HCT116 (cell line): ENCODE results near the gene CEP57. TPM values are rescaled to one million over a fixed set of nuclear protein-coding genes. Genes with fewer than 3 reads are reported as not detected.

Source experiments
- ATAC-seq: fragments of 200-7000 bp; cut with Tn5 transposase; 2 replicates; pipeline ENCODE4 v1.9.1; 2020; ENCODE audit warnings: mild to moderate bottlenecking, moderate library complexity
- BruUV-seq: library from RNA; stranded (reverse); fragments of 400-500 nt; replicated peaks from 2 replicates; lab custom pipeline; 2021; lab: Mats Ljungman, UMichigan
- CTCF ChIA-PET: fragments of 300-600 bp; sonication (Branson Sonifier 250); formaldehyde crosslinking; loops from one replicate; lab custom pipeline; 2021; ENCODE audit warnings: antibody characterized with exemption; lab: Charles Lee
- POLR2A ChIA-PET: fragments of 300-600, 350-600 bp; sonication (Branson Sonifier 250); formaldehyde crosslinking; loops from one replicate; lab custom pipeline; 2021; ENCODE audit warnings: antibody characterized with exemption; lab: Charles Lee
- RAD21 ChIA-PET, 2 experiments: fragments of 300-600 bp; sonication (Branson Sonifier 250); formaldehyde crosslinking; loops; one replicate each; lab custom pipeline; 2023; ENCODE audit warnings: low total read pairs in 2 of 2; ENCODE audit not compliant: uncharacterized antibody in 2 of 2, unreplicated experiment in 2 of 2, low non-redundant PET in 1 of 2; lab: Charles Lee
- DNase-seq: peaks from one replicate; pipeline ENCODE4 v3.0.0-alpha.2; 2010; ENCODE audit warnings: low read depth, low spot score
- H2AFZ ChIP-seq: fragments of 200-600 bp; shearing (Covaris generic), sonication (generic); 2 replicates; pipeline ENCODE4 v1.6.1; 2017; ENCODE audit warnings: low read depth, mixed run types, mixed read lengths, antibody characterized with exemption, low read length; ENCODE audit not compliant: poor library complexity, severe bottlenecking
- H3K27ac ChIP-seq: 2 replicates; pipeline ENCODE4 v1.5.1; 2012; ENCODE audit warnings: low read depth, low read length
- H3K27me3 ChIP-seq: fragments of 200-600 bp; sonication (generic); 2 replicates; pipeline ENCODE4 v1.6.1; 2016; ENCODE audit warnings: mixed run types, low read length, mixed read lengths; ENCODE audit not compliant: insufficient read depth
- H3K36me3 ChIP-seq, 2 experiments: fragments of 200-500 bp in 1 of 2; fragments of 200-600 bp in 1 of 2; sonication (Bioruptor generic) in 1 of 2; sonication (generic) in 1 of 2; 2 replicates each; pipeline versions ENCODE4 v1.5.1 to v1.6.1; 2014 to 2016; ENCODE audit warnings: low read length in 2 of 2, inconsistent platforms in 1 of 2, mixed read lengths in 1 of 2, mixed run types in 1 of 2; ENCODE audit not compliant: insufficient read depth in 2 of 2, control insufficient read depth in 1 of 2
- H3K4me1 ChIP-seq, 2 experiments: fragments of 200-600 bp in 1 of 2; sonication (generic) in 1 of 2; 2 replicates each; pipeline versions ENCODE4 v1.5.1 to v1.6.1; 2012 to 2017; ENCODE audit warnings: low read length in 2 of 2, inconsistent platforms in 1 of 2, mild to moderate bottlenecking in 1 of 2, mixed read lengths in 1 of 2, mixed run types in 1 of 2, moderate library complexity in 1 of 2; ENCODE audit not compliant: insufficient read depth in 2 of 2, control insufficient read depth in 1 of 2
- H3K4me2 ChIP-seq: fragments of 200-600 bp; sonication (generic); 2 replicates; pipeline ENCODE4 v1.6.1; 2017; ENCODE audit warnings: mixed run types, low read length, mixed read lengths
- H3K4me3 ChIP-seq, 2 experiments: fragments of 200-600 bp in 1 of 2; sonication (generic) in 1 of 2; replicated peaks in 1 of 2; 2 replicates each; pipeline ENCODE4 v1.5.1; 2011 to 2016; ENCODE audit warnings: low read length in 2 of 2, control low read depth in 1 of 2, low read depth in 1 of 2, mild to moderate bottlenecking in 1 of 2, mixed read lengths in 1 of 2, mixed run types in 1 of 2
- H3K79me2 ChIP-seq: fragments of 200-600 bp; sonication (generic); 2 replicates; pipeline ENCODE4 v1.6.1; 2017; ENCODE audit warnings: mild to moderate bottlenecking, mixed run types, low read length, moderate library complexity, mixed read lengths; ENCODE audit not compliant: insufficient read depth
- H3K9ac ChIP-seq: fragments of 200-600 bp; sonication (generic); 2 replicates; pipeline ENCODE4 v1.6.1; 2016; ENCODE audit warnings: low read length, mixed read lengths
- H3K9me2 ChIP-seq: fragments of 200-600 bp; sonication (generic), shearing (Covaris generic); 2 replicates; pipeline ENCODE4 v1.6.1; 2017; ENCODE audit warnings: mixed run types, mild to moderate bottlenecking, moderate library complexity; ENCODE audit not compliant: insufficient read depth
- H3K9me3 ChIP-seq, 2 experiments: fragments of 200-500 bp in 1 of 2; fragments of 200-600 bp in 1 of 2; sonication (Bioruptor generic) in 1 of 2; sonication (generic) in 1 of 2; 2 replicates each; pipeline ENCODE4 v1.6.1; 2014 to 2017; ENCODE audit warnings: low read length in 2 of 2, mixed read lengths in 2 of 2, inconsistent platforms in 1 of 2, low read depth in 1 of 2, mild to moderate bottlenecking in 1 of 2, mixed run types in 1 of 2, moderate library complexity in 1 of 2; ENCODE audit not compliant: control insufficient read depth in 1 of 2, insufficient read depth in 1 of 2
- H4K20me1 ChIP-seq: fragments of 200-600 bp; sonication (generic), shearing (Covaris generic); 2 replicates; pipeline ENCODE4 v1.6.1; 2017; ENCODE audit warnings: mixed run types, mild to moderate bottlenecking, moderate library complexity; ENCODE audit not compliant: insufficient read depth
- CEBPB ChIP-seq: IDR thresholded peaks from 2 replicates; pipeline ENCODE4 v1.6.1; 2012; ENCODE audit warnings: low read depth
- EGR1 ChIP-seq: IDR thresholded peaks from 2 replicates; pipeline ENCODE4 v1.6.1; 2012; ENCODE audit warnings: low read depth
- EZH2 ChIP-seq: fragments of 200-600 bp; sonication (generic); IDR thresholded peaks from 2 replicates; pipeline ENCODE4 v1.6.1; 2017; ENCODE audit warnings: antibody characterized with exemption, mixed run types
- JUND ChIP-seq: IDR thresholded peaks from 2 replicates; pipeline ENCODE4 v1.6.1; 2012
- POLR2AphosphoS5 ChIP-seq: IDR thresholded peaks from 2 replicates; pipeline ENCODE4 v1.6.1; 2011; ENCODE audit warnings: mild to moderate bottlenecking, low read depth, low read length, moderate library complexity
- RAD21 ChIP-seq: IDR thresholded peaks from 2 replicates; pipeline ENCODE4 v1.6.1; 2012; ENCODE audit warnings: low read depth, mild to moderate bottlenecking
- SIN3A ChIP-seq: IDR thresholded peaks from 2 replicates; pipeline ENCODE4 v1.6.1; 2012; ENCODE audit warnings: low read depth
- SRF ChIP-seq: IDR thresholded peaks from 2 replicates; pipeline ENCODE4 v1.6.1; 2012; ENCODE audit warnings: low read depth
- TCF7L2 ChIP-seq: IDR thresholded peaks from 2 replicates; pipeline ENCODE4 v1.7.0; 2011; ENCODE audit warnings: borderline replicate concordance, inconsistent platforms; ENCODE audit not compliant: insufficient read depth, insufficient read length; ENCODE audit errors: extremely low read depth
- ZFX ChIP-seq: fragments of 450-650 bp; IDR thresholded peaks from 2 replicates; pipeline ENCODE4 v1.6.1; 2017
- intact Hi-C: fragments of 100-400 bp; cut with micrococcal nuclease; formaldehyde crosslinking; loops from 2 replicates; pipeline ENCODE4 v1.10.0; 2022
- total RNA-seq: library from RNA; stranded (reverse); gene quantifications from one replicate; pipeline ENCODE4 v1.2.1, GENCODE V29; 2021; ENCODE audit not compliant: unreplicated experiment
- TF ChIP-seq, protein P1 (sequence below), 3 experiments: fragments of 200-600 bp in 1 of 3; sonication (generic) in 1 of 3; IDR thresholded peaks in 2 of 3; conservative IDR thresholded peaks in 1 of 3; 2 replicates each; pipeline ENCODE4 v1.5.1; 2012 to 2017; ENCODE audit warnings: low read depth in 2 of 3, low read length in 2 of 3, antibody characterized with exemption in 1 of 3, borderline replicate concordance in 1 of 3, control low read depth in 1 of 3, mild to moderate bottlenecking in 1 of 3, mixed read lengths in 1 of 3, mixed run types in 1 of 3, moderate library complexity in 1 of 3; ENCODE audit not compliant: insufficient read depth in 1 of 3
- TF ChIP-seq, protein P2 (sequence below): IDR thresholded peaks from 2 replicates; pipeline ENCODE4 v1.6.1; 2012; ENCODE audit warnings: low read depth

The CEP57 gene
- total RNA-seq, 1 experiment from 2014 or later = 43.3 TPM

DNA sequence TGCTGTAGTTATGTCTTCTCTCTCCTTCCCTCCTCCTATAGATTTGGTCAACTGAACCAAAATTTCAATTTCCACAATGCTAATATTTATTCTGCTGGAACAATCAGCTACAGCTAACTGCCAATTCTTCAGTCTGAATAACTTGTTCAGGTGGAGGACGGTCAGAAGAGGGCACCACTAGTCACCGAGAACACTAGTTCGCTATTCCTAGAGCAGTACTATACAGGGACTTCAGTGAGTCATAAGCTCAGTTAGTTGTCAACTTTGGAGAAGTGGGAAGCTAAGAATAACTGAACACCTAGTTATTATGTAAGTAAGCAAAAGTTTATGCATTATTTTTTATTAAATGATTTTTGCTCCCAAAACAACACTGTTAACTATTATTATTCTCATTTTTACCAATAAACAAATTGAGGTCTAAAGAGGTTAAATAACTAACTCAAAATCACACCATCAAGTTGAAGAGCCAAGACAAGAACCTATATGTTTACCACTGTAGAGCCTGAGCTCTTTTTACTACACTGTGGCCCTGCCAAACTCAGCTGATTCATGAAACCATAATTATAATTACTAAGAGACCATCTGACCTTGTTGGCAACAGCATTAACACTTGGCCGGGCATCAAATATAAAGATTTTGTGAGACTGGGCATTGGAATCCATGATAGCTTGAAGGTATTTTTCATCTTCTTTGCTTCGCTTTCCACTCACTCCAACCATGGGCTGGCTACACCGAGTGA lies 59.0 kb downstream of the CEP57 start:
- RAD21 ChIA-PET = interaction anchor here in 1 of 2 experiments (0.5 to 1.1 kb wide), 3 partner anchors 494 to 614 kb away, joined by 3 to 7 read pairs (median 4); partner anchors contain the start of gene MAML2
- H3K4me2 ChIP-seq = no peak overlapping the region
- CTCF ChIA-PET = interaction anchor here (0.5 to 2.3 kb wide), 18 partner anchors 9 to 697 kb away, joined by 3 to 20 read pairs (median 4); partner anchors contain the start of genes CCDC82, CEP57, JRKL and MAML2

More for the DNA sequence above, 59.0 kb downstream of the CEP57 start:
- Histone ChIP-seq H3K36me3 (peaks cover 0 to 6% of the 10 kb centered on the region in 2 experiments; a peak in 2 of 4 replicates), H4K20me1 (no peaks in the 10 kb centered on the region), H3K9me3 (no peaks in the 10 kb centered on the region), H3K9me2 (no peaks in the 10 kb centered on the region), H3K9ac (no peak overlapping the region), H3K4me3 (no peak overlapping the region), H3K79me2 (no peaks in the 10 kb centered on the region), H2AFZ (no peak overlapping the region), H3K27me3 (no peaks in the 10 kb centered on the region), H3K27ac (no peak overlapping the region), H3K4me1 (no peaks in the 10 kb centered on the region)
- TF ChIP-seq POLR2AphosphoS5 (no peak), RAD21 (peak; percentile 65), CEBPB (no peak), SIN3A (no peak), JUND (no peak), EGR1 (no peak), SRF (no peak), ZFX (no peak), TCF7L2 (no peak), EZH2 (no peak)
- TF ChIP-seq, protein P1, sequence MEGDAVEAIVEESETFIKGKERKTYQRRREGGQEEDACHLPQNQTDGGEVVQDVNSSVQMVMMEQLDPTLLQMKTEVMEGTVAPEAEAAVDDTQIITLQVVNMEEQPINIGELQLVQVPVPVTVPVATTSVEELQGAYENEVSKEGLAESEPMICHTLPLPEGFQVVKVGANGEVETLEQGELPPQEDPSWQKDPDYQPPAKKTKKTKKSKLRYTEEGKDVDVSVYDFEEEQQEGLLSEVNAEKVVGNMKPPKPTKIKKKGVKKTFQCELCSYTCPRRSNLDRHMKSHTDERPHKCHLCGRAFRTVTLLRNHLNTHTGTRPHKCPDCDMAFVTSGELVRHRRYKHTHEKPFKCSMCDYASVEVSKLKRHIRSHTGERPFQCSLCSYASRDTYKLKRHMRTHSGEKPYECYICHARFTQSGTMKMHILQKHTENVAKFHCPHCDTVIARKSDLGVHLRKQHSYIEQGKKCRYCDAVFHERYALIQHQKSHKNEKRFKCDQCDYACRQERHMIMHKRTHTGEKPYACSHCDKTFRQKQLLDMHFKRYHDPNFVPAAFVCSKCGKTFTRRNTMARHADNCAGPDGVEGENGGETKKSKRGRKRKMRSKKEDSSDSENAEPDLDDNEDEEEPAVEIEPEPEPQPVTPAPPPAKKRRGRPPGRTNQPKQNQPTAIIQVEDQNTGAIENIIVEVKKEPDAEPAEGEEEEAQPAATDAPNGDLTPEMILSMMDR (IDR thresholded peaks at IDR 0.05 in 2 of 3, conservative IDR thresholded peaks at IDR 0.05 in 1 of 3; ENCODE audit: borderline replicate concordance in 1 of 3, insufficient read depth in 1 of 3, low read depth in 2 of 3, low read length in 2 of 3) = peak; percentile 39 to 60 (median 45); a peak in 5 of 6 replicates
- TF ChIP-seq, protein P2, sequence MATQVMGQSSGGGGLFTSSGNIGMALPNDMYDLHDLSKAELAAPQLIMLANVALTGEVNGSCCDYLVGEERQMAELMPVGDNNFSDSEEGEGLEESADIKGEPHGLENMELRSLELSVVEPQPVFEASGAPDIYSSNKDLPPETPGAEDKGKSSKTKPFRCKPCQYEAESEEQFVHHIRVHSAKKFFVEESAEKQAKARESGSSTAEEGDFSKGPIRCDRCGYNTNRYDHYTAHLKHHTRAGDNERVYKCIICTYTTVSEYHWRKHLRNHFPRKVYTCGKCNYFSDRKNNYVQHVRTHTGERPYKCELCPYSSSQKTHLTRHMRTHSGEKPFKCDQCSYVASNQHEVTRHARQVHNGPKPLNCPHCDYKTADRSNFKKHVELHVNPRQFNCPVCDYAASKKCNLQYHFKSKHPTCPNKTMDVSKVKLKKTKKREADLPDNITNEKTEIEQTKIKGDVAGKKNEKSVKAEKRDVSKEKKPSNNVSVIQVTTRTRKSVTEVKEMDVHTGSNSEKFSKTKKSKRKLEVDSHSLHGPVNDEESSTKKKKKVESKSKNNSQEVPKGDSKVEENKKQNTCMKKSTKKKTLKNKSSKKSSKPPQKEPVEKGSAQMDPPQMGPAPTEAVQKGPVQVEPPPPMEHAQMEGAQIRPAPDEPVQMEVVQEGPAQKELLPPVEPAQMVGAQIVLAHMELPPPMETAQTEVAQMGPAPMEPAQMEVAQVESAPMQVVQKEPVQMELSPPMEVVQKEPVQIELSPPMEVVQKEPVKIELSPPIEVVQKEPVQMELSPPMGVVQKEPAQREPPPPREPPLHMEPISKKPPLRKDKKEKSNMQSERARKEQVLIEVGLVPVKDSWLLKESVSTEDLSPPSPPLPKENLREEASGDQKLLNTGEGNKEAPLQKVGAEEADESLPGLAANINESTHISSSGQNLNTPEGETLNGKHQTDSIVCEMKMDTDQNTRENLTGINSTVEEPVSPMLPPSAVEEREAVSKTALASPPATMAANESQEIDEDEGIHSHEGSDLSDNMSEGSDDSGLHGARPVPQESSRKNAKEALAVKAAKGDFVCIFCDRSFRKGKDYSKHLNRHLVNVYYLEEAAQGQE = no peak
- intact Hi-C loops = loop anchor here (1.0 kb wide), 1 partner anchor 119 kb away; no protein-coding TSS in a partner anchor
- DNase-seq = peak; percentile 32
- POLR2A ChIA-PET = interaction anchor here (0.9 to 1.1 kb wide), 2 partner anchors 494 to 540 kb away, joined by 3 read pairs; partner anchors contain the start of genes CCDC82, JRKL and MAML2
- peak; percentile 88 for ATAC-seq
- BruUV-seq = no TSS peak
